HL-60/S4 treated with retinoic acid at 250 ng/mL for 4 days and 3 days (cell line): ENCODE measurements around the gene ARMH4.

Experiments used
- in situ Hi-C: fragments of 300-500 bp; cut with MboI; formaldehyde crosslinking; loops from 2 replicates; pipeline ENCODE4 v1.7.0; 2022; ENCODE audit warnings: low sequenced_read_pairs

The ARMH4 gene

DNA sequence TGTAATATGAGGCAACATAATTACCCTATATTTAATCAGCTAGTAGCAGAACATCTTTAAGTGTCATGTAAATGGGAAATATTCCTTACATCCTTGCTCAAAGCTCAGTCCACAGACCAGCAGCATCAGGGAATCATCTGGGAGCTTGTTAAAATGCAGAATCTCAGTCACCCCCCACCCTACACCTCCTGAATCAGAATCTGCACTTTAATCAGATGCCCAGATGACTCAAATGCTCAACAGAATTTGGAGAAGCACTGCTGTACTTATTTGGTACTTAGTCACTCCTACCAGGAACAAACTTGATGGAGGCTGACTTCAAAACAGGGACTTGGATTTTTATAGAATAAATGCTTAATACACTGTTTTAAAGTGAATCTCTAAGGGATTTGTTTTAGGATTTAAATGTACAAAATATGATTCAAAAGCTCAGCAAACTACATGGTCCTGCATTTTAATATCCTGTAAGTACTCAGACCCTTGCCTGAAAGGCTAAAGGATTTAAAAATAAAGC is 96.5 kb downstream of the ARMH4 start:
- in situ Hi-C loops = no loop called here

DNA sequence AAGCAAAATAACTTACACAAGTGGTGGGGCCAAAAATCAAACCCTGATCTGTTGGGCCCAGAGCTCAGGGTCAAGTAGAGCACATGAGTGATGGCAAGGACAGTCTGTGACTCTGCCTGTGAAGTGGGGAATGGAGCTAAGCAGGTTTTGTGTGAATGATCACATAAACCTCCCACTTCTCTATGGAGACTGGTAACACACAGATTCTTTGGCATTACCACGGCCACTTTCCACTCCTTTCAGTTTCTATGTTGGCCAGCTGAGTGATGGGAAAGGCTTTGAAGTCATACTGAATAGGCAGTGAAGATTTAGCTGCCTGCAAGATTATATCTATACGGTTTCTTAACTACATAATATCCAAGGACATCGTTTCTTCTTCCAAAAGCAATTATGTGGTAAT is 97.9 kb downstream of the ARMH4 start:
- in situ Hi-C loops = no loop called here

DNA sequence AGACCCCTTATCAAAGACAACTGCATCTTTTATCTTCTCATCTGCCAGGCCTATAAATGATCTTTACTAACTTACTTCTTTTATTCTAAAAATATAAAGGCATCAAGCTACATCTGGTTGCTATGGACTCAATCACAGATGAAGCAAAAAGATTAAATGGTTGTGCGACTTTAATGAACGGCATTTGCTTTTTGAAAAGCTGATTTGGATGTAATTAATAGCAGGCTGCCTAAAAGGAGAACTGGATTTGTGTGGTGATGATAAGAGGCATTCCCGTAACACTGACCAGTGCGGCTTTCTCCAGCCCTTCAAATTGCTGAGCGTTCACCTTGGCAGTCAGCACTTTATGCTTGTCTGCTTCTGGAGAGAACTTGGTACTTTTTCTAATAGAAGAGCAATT is 103.8 kb downstream of the ARMH4 start:
- in situ Hi-C loops = no loop called here

DNA sequence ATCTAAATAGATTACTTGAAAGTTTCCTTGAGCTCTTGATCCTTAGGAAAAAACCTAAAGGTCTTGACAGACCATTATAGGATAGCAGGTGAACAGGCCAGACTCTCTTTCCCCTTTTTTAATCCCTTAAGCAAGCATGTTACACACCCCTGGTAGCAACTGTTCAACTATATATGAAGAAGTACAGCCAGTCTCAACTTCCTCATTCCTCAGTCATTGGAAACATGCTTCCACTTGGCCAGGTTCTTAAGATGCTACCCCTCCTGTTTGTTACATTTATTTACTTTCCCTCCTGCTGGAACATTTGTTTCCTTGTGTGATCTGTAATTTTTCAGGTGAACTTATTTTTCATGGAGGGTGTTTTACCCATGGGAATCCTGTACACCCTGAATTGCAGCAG is 124.1 kb downstream of the ARMH4 start:
- in situ Hi-C loops = no loop called here

DNA sequence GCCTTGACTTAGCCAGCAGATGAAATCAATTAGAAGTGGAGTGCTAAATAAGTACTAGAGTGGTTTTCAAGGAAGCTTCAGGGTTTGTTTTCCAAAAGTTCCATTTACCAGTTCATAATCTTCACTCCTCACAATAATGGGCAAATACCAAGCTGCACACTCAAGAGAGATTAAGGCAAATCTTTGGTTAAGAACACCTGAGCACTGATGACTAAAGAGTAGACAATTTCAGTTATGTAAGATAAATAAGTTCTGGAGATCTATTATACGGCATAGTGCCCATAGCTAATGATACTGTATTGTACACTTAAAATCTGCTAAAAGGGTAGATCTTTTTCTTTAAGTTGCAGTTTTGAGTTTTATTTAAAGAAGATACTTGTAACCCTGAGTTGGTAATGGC is 125.0 kb downstream of the ARMH4 start:
- in situ Hi-C loops = no loop called here

DNA sequence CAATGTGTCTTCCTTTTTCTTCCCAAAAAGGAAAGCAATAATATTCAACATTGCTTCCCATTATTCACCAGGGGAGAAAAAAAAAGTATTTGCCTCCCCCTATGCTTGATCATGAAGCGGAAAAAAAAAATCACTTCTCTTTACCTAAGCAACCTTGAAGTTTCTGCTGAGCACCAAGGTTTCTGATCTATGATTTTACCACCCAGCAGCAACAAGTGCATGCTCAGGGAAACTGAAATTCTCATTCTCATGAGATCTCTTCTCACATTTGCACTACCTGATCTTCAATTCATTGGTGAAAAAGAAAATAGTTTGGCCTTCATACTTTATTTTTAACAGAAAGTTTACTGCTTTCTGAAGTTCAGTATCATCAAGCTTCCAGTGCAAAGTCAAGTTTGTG is 125.8 kb downstream of the ARMH4 start:
- in situ Hi-C loops = no loop called here

DNA sequence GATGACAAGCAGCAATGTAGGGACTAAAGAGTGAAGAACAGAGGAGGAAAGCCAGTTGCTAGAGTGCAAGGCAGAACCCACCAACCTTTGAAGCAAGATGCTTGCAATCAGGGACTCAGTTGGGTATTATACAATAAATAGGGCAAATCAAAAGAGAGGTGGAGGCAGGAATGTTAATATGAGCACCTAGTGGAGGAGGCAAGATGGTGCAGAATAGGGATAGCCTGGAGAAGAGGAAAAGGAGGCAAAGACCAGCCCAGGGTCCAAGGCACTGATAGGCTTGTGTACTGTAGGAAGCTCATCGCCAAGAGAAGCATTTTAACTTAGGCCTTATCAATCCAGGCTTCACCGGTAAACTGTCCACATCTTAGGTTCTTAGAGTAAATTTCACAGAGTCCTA is 137.2 kb downstream of the ARMH4 start:
- in situ Hi-C loops = no loop called here

DNA sequence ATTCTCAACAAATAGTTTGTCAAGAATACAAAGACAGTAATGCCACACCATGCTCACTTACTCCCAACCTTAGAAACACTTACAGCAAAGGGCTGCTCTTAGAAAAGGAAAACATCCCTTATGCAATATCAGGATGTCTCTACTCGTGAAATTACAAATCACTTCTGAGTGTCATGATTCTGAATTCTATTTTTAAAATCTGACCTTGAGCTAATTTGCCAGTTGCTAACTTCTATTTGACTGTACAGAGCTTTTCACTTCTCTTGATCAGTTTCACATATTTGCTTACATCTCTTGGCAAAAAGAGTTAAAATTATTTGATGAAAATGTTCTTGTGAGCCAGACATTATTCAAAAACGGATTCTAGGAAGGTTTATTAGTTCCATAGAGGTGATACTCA is 149.4 kb downstream of the ARMH4 start:
- in situ Hi-C loops = no loop called here

DNA sequence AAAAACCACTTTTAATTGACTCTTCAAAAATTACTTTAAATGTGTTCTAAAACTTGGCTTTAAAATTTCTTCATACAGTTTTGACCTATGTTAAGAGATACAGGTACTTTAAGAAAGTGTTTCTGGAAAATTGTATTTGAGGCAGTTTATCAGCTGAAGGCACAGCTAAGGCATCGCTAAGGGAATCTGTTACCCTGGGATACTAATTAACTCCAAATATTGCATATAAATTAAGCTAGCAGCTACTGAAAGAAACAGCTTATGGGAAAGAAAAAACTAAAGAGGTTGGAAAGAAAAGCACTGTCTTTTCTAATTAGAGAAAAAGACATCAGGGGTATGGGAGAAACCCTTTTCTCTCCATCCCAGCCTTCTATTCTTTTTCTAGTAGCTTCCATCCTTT is 152.0 kb downstream of the ARMH4 start:
- in situ Hi-C loops = no loop called here

DNA sequence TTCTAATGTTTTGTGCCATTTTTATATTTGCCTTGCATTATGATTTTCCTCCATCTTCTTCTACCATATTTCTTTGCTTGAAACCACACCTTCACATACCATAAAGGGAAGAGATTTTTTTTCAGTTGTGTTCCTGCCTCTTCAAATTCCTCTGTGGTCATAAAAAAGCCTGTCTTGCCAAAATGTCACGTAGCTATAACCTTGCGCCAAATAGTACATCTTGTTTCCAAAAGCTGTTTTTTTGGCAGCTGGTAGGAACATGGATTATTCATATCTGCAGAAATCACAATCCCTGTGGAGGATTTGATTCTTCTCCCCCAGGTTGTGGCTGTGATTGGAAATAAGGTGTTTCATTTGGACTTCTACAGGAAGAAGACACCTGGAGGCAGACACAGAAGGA is 152.5 kb downstream of the ARMH4 start:
- in situ Hi-C loops = no loop called here

DNA sequence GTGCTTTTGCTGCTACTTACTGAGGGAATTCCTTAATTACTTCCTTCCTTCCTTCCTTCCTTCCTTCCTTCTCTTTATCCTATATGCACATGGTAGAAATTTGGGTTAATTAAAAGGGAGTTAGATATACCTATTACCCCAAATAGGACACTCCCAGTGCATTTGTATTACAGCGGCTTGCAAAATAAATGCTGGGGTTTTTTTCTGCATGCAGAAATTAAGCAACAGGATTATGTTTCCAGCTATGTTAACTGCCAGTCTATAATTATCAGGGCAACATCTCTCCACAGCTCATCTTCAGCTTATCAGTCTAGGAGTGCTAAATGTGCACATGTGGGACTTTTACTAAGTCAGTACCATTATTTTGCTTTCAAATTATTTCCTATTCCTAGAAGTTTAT is 153.2 kb downstream of the ARMH4 start:
- in situ Hi-C loops = no loop called here

DNA sequence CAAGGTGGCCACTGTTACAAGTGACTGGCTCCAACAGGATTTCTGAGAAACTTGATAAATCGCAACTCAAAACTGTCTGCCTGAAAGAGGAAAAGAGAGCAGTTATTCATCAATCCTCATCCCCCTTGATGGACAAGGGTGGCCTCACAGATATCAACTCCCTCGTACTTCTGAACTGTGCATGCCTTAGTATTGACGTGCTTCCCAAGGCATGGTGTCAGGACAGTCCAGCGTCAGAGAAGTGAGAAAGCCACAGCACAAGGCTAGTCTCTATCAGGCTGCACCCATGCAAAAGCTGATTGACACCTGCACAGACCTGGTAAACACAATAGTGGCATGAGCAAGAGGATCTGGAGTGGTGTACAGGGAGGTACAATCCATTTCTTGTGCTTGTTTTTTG is 160.7 kb downstream of the ARMH4 start:
- in situ Hi-C loops = no loop called here

DNA sequence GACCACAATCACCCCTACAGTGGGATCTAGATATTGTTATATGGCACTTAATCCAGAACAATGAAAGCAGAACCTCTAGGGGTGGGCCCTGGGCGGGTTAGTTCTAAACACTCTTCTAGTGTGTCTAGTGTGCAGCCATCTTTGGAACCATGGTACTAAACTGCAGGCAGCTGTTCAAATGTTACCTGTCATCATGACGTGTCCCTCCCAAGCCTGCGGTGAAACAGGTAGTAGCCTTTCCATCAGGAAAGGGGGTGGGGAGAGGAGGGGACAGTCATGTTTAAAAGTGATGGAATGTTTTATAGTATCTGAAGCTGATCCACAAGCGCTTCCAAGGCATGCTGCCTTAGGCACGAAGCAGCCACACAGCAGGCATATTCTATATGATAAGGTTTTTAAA is 163.6 kb downstream of the ARMH4 start:
- in situ Hi-C loops = no loop called here

DNA sequence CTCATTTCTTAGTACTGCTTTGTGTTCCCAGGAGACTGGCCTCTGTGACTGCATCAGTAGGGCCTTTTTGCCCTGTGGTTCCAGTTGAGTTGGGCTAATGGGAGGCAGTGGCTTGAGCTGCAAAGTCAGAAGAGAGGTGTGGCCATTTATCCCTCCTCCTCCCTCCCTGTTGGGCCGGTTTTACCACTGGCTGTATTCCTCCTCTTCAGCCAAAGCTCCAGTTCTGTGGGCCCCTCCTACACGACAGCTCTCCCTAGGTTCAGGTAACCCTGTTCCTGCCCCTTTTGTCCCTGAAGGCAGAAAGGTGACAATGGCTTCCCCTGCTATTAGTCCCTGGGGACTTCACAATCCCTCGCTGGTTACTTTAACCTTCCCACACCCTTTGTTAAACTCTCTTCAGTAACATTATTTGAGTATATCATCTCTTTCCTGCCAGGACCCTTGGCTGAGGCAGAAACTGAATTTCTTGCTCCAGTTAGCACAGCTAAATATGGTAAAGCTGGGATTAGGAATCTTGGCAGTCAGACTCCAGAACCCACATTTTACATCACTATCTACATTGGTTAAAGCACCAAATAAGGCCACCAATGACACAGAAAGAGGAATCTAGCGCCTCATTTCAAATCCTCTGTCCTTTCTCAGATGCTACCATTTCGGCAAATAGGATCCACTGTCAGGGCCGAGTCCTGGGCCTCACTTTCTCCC is 164.3 kb downstream of the ARMH4 start:
- in situ Hi-C loops = no loop called here

DNA sequence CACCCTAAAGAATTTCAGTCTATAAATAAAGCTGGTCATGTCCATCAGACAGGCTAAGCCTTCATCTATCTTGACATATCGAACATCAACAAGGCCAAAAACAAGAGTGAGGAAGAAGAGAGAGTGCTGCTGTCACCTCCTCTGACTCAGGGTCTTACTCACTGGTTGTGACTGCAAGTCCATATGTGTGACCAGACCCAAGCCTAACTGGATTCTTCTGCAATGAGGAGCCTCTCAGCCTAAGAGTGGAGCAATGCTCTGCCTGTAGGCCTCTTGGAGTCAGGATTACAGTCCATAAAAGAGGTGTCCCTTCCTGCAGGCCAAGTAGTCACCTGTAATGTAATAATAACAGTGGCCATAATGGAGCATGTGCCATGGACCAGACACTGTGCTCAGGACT is 165.0 kb downstream of the ARMH4 start:
- in situ Hi-C loops = no loop called here

DNA sequence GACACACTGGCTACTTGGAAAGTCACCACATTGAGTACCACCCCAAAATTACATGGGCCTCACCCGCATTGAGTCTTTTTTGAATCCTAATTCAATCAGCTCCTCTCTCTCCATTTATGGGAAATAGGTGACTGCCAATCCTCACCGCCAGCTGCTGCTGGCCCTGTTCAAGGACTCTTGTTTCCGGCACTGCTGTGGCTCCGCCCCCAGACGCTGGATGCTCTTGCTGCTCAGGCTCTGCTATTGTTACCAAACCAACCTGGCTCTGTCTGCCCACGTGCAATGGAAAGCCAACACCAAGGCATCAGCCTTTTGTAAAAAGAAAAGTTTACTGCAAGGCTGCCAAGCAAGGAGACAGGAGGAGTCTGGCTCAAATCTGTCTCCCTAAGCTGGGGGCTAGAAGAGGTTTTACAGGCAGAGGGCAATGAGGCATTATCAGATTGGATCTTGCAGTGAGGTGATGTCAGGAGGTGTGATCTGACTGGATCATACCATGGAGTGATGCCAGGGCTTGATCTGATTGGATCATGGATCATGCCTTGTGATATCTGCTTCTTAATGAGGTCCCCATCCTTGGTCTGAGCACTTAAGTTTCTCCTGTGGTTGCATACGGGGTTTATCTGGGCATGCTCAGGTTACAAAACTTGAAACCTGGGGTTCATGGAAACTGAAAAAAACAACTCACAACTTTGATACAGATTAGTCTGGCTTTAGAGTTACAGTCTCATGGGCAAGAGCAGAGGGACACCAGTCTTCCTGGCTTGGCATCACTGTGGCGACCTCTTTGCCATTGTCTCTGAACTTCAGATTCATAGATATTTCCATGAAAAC is 169.0 kb downstream of the ARMH4 start:
- in situ Hi-C loops = no loop called here

DNA sequence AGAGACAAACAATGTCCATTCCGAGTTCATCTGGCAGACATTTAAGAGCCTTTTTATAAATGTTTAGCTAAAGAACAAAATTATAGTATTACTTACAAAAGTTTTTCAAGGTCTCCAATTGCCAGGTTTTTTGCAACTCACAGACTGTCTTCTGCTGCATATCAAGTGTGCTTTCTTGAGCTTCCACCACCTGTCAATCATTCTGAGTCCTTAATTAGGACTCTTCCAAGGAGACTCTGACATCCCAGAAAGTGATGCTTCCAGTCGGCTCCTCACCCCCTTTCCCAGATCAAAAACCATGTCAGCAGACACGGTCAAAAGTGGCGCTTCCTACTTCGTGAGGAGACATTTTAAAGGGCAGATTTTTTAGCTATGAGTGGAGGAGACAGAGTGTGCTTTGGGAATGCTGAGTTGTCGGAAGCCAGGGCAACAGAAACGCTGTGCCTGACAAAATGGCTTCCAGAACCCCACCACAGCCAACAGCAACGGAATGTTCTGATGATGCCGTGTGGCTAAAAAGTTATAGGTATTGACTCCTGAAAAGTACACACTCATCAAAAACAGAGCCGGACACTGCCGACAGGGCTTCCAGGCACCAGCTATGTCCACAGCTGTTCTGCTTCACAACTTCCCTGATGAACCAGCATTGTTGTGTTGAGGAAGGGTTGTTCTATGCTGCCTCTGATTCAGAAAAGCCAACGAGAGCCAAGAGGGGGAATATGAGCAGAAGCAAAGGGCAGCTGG is 170.0 kb downstream of the ARMH4 start:
- in situ Hi-C loops = no loop called here

DNA sequence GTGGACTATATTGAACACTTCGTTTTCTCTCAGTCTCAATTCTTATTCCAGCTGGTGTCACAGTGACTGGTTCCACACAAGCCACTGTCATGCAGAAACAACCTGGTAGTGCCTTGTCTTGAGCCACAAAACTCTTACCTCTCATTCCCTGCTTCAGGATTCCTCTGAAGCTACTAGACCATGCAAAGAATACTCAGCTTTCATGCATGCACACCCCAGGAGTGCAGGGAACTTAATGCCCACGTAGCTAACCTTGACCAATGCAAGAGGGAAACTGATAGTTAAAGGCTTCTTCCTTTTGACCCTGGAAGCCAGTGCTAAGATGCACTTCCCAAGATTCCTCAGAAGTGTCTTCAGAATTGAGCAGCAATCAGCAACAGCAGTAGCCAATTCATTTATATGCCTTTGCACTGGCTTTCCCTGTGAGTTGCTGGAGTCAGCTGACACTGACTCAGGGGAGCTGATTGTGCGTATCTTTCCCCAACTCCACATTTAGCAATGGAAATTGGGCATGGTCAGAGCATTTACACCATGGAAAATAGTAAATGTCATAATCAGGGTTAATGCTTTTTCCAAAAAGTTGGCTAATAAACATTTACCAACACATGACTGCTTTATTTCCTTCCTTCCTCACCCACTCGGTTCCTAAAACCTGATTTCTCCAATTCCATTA is 172.5 kb downstream of the ARMH4 start:
- in situ Hi-C loops = no loop called here

DNA sequence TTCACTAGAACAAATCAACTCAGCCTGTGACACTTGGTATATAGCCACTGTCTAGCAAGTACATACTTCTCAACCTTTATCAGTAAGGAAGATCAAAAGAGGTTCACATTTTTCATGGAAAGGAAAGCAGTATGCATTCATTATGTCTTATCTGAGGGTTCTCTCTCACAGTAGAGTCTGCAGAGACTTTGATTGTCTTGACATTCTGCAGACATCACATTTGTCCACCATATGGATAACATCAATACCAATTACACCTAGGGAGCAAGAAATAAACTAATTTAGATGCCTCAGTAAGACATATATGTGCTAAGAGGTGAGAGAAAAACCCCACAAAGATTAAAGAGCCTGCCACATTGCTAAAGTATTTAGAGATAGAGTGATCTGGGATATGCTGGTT is 175.3 kb downstream of the ARMH4 start:
- in situ Hi-C loops = no loop called here

DNA sequence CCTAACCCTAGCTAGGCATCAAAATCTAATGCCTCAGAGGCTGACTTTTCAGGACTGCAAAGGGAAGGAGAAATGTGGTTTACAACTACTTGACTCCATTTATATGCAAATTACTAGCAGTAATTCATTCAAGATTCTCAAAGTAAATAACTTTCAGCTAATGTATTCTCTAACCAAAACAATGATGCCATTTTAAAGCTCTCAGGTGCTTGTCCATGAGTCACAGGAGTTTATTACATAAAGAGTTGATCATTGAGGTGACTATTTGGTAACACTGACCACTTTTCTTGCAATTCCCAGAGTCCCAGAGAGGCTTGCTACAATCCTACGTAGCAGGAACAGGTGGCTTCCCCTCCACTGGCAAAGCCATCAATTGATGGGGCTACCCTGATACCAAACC is 177.1 kb downstream of the ARMH4 start:
- in situ Hi-C loops = no loop called here

DNA sequence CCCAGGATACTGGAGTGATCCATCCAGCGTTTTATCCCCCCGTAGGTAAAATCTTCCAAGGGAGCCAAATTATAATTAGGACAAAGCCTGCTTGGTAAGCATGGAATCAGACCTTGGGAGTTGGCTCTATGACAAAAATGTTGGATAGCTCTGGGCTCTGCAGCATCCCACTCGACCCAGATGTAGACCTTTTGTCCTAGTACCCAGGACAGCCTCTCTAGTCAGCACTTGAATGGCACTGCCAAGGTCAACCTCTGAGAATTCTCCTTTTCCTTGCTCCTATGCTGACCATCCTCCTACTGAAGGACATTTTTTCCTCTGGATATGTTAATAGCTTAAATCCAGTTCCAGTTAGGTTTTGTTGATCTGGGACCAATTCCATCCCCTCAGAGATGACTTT is 181.4 kb downstream of the ARMH4 start:
- in situ Hi-C loops = no loop called here
